Endothelial cell of umbilical vein (primary cell): ENCODE data around the gene SUPT3H. TPM values are rescaled to one million over a fixed set of nuclear protein-coding genes. Genes with fewer than 3 reads are reported as not detected.

ENCODE experiments used
- BruUV-seq: library from RNA; stranded (reverse); fragments of 400-500 nt; replicated peaks from 2 replicates; lab custom pipeline; 2021; lab: Mats Ljungman, UMichigan
- CTCF ChIA-PET: fragments of 300-600, 350-600 bp; sonication (Branson Sonifier 250); formaldehyde crosslinking; loops from one replicate; lab custom pipeline; 2021; ENCODE audit warnings: antibody characterized with exemption, inconsistent platforms; lab: Charles Lee
- POLR2A ChIA-PET: fragments of 300-600, 350-600 bp; sonication (Branson Sonifier 250); formaldehyde crosslinking; loops from one replicate; lab custom pipeline; 2021; ENCODE audit warnings: antibody characterized with exemption, inconsistent platforms; lab: Charles Lee
- DNase-seq: peaks from one replicate; pipeline ENCODE4 v3.0.0-alpha.2; 2011; ENCODE audit warnings: low read depth, low spot score
- FAIRE-seq: peaks from 2 replicates; lab custom pipeline; 2011; peaks lifted over from hg19 to GRCh38; lab: Jason Lieb, UNC
- H2AFZ ChIP-seq: 2 replicates; pipeline ENCODE4 v1.6.0; 2012; ENCODE audit warnings: low read depth, low read length, control low read depth, inconsistent platforms
- H3K27ac ChIP-seq: 2 replicates; pipeline ENCODE4 v1.5.1; 2011; ENCODE audit warnings: low read depth, mild to moderate bottlenecking, control low read depth, low read length, moderate library complexity; ENCODE audit not compliant: insufficient read depth
- H3K27me3 ChIP-seq, 2 experiments: 2 replicates each; pipeline versions ENCODE4 v1.6.0 to v1.6.1; 2011; ENCODE audit warnings: low read length in 2 of 2, mixed read lengths in 1 of 2; ENCODE audit not compliant: control insufficient read depth in 2 of 2, insufficient read depth in 2 of 2
- H3K36me3 ChIP-seq, 2 experiments: 2 replicates in 1 of 2; 3 replicates in 1 of 2; pipeline ENCODE4 v1.5.1; 2011; ENCODE audit warnings: low read length in 2 of 2, mild to moderate bottlenecking in 1 of 2, moderate library complexity in 1 of 2; ENCODE audit not compliant: control insufficient read depth in 2 of 2, insufficient read depth in 2 of 2; ENCODE audit errors: extremely low read depth in 1 of 2
- H3K4me1 ChIP-seq: 3 replicates; pipeline ENCODE4 v1.5.1; 2011; ENCODE audit warnings: mild to moderate bottlenecking, low read length; ENCODE audit not compliant: control insufficient read depth, insufficient read depth; ENCODE audit errors: extremely low read depth
- H3K4me2 ChIP-seq: 2 replicates; pipeline ENCODE4 v1.6.1; 2011; ENCODE audit warnings: low read length, control low read depth, mixed read lengths; ENCODE audit not compliant: insufficient read depth
- H3K4me3 ChIP-seq, 3 experiments: fragments of 200-600 bp in 1 of 3; sonication (generic), shearing (Covaris generic) in 1 of 3; replicated peaks in 1 of 3; 2 replicates each; pipeline ENCODE4 v1.5.1; 2011 to 2016; ENCODE audit warnings: control low read depth in 3 of 3, low read length in 3 of 3, mild to moderate bottlenecking in 2 of 3, inconsistent platforms in 1 of 3, low read depth in 1 of 3, moderate library complexity in 1 of 3; ENCODE audit not compliant: insufficient read depth in 1 of 3
- H3K79me2 ChIP-seq: 2 replicates; pipeline ENCODE4 v1.6.0; 2012; ENCODE audit warnings: low read length, inconsistent platforms; ENCODE audit not compliant: control insufficient read depth, insufficient read depth
- H3K9ac ChIP-seq: replicated peaks from 2 replicates; pipeline ENCODE3; 2011; ENCODE audit warnings: low read length, control low read depth; ENCODE audit not compliant: insufficient read depth; ENCODE audit errors: extremely low read depth
- H3K9me1 ChIP-seq: replicated peaks from 3 replicates; pipeline ENCODE4 v1.6.0; 2011; ENCODE audit warnings: mild to moderate bottlenecking, low read length; ENCODE audit not compliant: control insufficient read depth, insufficient read depth; ENCODE audit errors: extremely low read depth
- H3K9me3 ChIP-seq: replicated peaks from 2 replicates; pipeline ENCODE4 v1.5.1; 2012; ENCODE audit warnings: low read length, inconsistent platforms; ENCODE audit not compliant: control insufficient read depth, insufficient read depth
- H4K20me1 ChIP-seq: replicated peaks from 2 replicates; pipeline ENCODE3; 2011; ENCODE audit warnings: mild to moderate bottlenecking, low read length; ENCODE audit not compliant: control insufficient read depth, insufficient read depth; ENCODE audit errors: extremely low read depth
- EZH2 ChIP-seq: IDR thresholded peaks from 2 replicates; pipeline ENCODE4 v1.6.1; 2012; ENCODE audit warnings: borderline replicate concordance, low read depth, mild to moderate bottlenecking, moderate library complexity, low read length, inconsistent platforms; ENCODE audit not compliant: severe bottlenecking
- FOS ChIP-seq: IDR thresholded peaks from 2 replicates; pipeline ENCODE4 v1.6.1; 2011; ENCODE audit warnings: mild to moderate bottlenecking, low read length, moderate library complexity, borderline replicate concordance; ENCODE audit not compliant: insufficient read depth
- GATA2 ChIP-seq: IDR thresholded peaks from 2 replicates; pipeline ENCODE4 v1.7.0; 2011; ENCODE audit warnings: low read depth, mild to moderate bottlenecking, moderate library complexity, mixed read lengths, low read length; ENCODE audit not compliant: insufficient read length, insufficient read depth
- JUN ChIP-seq: IDR thresholded peaks from 2 replicates; pipeline ENCODE4 v1.6.1; 2011; ENCODE audit warnings: borderline replicate concordance, low read depth; ENCODE audit not compliant: insufficient read length, insufficient read depth
- MYC ChIP-seq: IDR thresholded peaks from one replicate; pipeline ENCODE4 v1.6.1; 2011; ENCODE audit warnings: mild to moderate bottlenecking, low read depth, low read length
- POLR2A ChIP-seq: IDR thresholded peaks from 2 replicates; pipeline ENCODE4 v1.6.1; 2012; ENCODE audit warnings: low read depth, mild to moderate bottlenecking, control low read depth, low read length
- POLR2AphosphoS5 ChIP-seq: IDR thresholded peaks from 2 replicates; pipeline ENCODE4 v1.6.1; 2012; ENCODE audit warnings: low read depth, mild to moderate bottlenecking, control low read depth, low read length, moderate library complexity; ENCODE audit not compliant: insufficient read depth
- dilution Hi-C: fragments of 300-500 bp; cut with MboI; formaldehyde crosslinking; loops from one replicate; pipeline ENCODE4 v1.15.0; 2019; ENCODE audit warnings: low sequenced_read_pairs; ENCODE audit not compliant: extremely low pct_ligation_motif_present
- intact Hi-C: fragments of 100-400 bp; cut with micrococcal nuclease; formaldehyde crosslinking; loops from one replicate; pipeline ENCODE4 v1.10.0; 2022
- polyA plus RNA-seq, 4 experiments: library from polyadenylated mRNA; depleted of rRNA in 3 of 4; stranded (reverse) in 3 of 4; unstranded in 1 of 4; fragments of >200 nt; gene quantifications; 2 replicates each; pipeline versions ENCODE4 v1.2.1 to v1.2.3, GENCODE V29; 2011 to 2012; ENCODE audit warnings: missing spikeins in 1 of 4
- total RNA-seq: library from RNA; stranded (reverse); gene quantifications from 2 replicates; pipeline ENCODE4 v1.2.3, GENCODE V29; 2021
- TF ChIP-seq, protein P1 (sequence below): IDR thresholded peaks from 2 replicates; pipeline ENCODE4 v1.6.1; 2011; ENCODE audit not compliant: insufficient read depth, insufficient read length
- TF ChIP-seq, protein P2 (sequence below), 2 donors: IDR thresholded peaks; 1 replicate in 1 of 2; 2 replicates in 1 of 2; pipeline ENCODE4 v1.5.1; 2011; ENCODE audit warnings: low read length in 2 of 2, mild to moderate bottlenecking in 2 of 2, moderate library complexity in 2 of 2, control low read depth in 1 of 2, inconsistent platforms in 1 of 2, low read depth in 1 of 2; ENCODE audit not compliant: insufficient read depth in 1 of 2; ENCODE audit errors: extremely low read depth in 1 of 2

Gene SUPT3H
- total and polyA plus RNA-seq, 2 donors (not counting 3 experiments of a cell fraction or from before 2014, with no cell fraction given), result 8.3 to 9.8 TPM

DNA sequence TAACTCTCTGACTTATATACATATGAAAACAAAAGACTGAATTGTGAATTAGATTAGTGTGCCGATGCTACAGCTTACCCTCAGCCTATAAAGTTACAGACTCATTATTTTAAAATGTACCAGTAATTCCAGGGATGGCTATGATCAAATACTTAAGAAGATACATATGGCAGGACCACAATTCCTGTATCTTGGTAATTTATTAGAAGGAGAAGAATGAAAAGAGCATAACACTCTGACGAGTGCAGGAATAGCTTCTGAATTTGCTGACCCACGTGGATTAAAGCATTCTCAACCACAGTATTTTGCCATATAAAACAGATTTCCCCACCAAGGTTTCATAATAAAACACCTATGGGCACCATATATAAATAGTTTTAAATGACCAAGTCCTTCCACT lies 418.1 kb downstream of the SUPT3H start:
- Histone ChIP-seq H3K79me2 (no peaks in the 10 kb centered on the region), H3K4me3 (no peak overlapping the region), H3K9ac (no peak overlapping the region), H3K9me3 (no peaks in the 10 kb centered on the region), H3K4me2 (no peak overlapping the region), H3K27me3 (no peaks in the 10 kb centered on the region), H2AFZ (no peak overlapping the region), H4K20me1 (no peaks in the 10 kb centered on the region), H3K9me1 (no peaks in the 10 kb centered on the region), H3K36me3 (no peaks in the 10 kb centered on the region), H3K27ac (no peak overlapping the region), H3K4me1 (no peaks in the 10 kb centered on the region)
- TF ChIP-seq FOS, result no peak
- TF ChIP-seq MYC, result no peak
- TF ChIP-seq EZH2, result no peak
- TF ChIP-seq POLR2A, result no peak
- TF ChIP-seq GATA2, result no peak
- TF ChIP-seq, protein P1, sequence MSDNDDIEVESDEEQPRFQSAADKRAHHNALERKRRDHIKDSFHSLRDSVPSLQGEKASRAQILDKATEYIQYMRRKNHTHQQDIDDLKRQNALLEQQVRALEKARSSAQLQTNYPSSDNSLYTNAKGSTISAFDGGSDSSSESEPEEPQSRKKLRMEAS, result no peak
- TF ChIP-seq JUN, result no peak
- TF ChIP-seq, protein P2, sequence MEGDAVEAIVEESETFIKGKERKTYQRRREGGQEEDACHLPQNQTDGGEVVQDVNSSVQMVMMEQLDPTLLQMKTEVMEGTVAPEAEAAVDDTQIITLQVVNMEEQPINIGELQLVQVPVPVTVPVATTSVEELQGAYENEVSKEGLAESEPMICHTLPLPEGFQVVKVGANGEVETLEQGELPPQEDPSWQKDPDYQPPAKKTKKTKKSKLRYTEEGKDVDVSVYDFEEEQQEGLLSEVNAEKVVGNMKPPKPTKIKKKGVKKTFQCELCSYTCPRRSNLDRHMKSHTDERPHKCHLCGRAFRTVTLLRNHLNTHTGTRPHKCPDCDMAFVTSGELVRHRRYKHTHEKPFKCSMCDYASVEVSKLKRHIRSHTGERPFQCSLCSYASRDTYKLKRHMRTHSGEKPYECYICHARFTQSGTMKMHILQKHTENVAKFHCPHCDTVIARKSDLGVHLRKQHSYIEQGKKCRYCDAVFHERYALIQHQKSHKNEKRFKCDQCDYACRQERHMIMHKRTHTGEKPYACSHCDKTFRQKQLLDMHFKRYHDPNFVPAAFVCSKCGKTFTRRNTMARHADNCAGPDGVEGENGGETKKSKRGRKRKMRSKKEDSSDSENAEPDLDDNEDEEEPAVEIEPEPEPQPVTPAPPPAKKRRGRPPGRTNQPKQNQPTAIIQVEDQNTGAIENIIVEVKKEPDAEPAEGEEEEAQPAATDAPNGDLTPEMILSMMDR (IDR thresholded peaks at IDR 0.05; ENCODE audit: extremely low read depth in 1 of 2, insufficient read depth in 1 of 2, low read depth in 1 of 2, low read length in 2 of 2), result no peak
- TF ChIP-seq POLR2AphosphoS5, result no peak
- CTCF ChIA-PET, result no interaction called here
- DNase-seq, result no peak
- intact Hi-C loops, result no loop called here
- POLR2A ChIA-PET, result no interaction called here
- BruUV-seq, result no TSS peak
- dilution Hi-C loops, result no loop called here
- no peak for FAIRE-seq
